Body of pancreas (tissue), 4 donors: ENCODE results near the gene FRRS1L.

ENCODE experiments used
- CTCF ChIP-seq, 7 experiments: fragments of 450-650 bp in 4 of 7; fragments of 200-600 bp in 3 of 7; sonication (generic) in 3 of 7; IDR thresholded peaks; one replicate each; pipeline ENCODE4 v1.5.1; 2016 to 2019; ENCODE audit warnings: antibody characterized with exemption in 7 of 7
- POLR2A ChIP-seq, 3 donors: fragments of 450-650 bp; IDR thresholded peaks; one replicate each; pipeline ENCODE4 v1.6.1; 2016; ENCODE audit warnings: antibody characterized with exemption in 3 of 3, mild to moderate bottlenecking in 2 of 3

- TF ChIP-seq CTCF (IDR thresholded peaks at IDR 0.05) (no peak), POLR2A (IDR thresholded peaks at IDR 0.05) (no peak)
These were observed 23.1 kb upstream of the FRRS1L start for GRCh38 chr9:109190151-109190550.
